Endothelial cell (in vitro differentiated cells): ENCODE data around the gene DHRSX. TPM values are rescaled to one million over a fixed set of nuclear protein-coding genes. Genes with fewer than 3 reads are reported as not detected.
A peak's percentile ranks its signal among the peaks of the same experiment; 100 is the strongest.
"Not testable (repeated sequence)": the region's sequence is repeated elsewhere in the genome, so short reads cannot be mapped to it uniquely, and the experiment has no call there.

Experiments
- DNase-seq: peaks from one replicate; pipeline ENCODE4 v3.0.0; 2021; ENCODE audit warnings: low spot score
- H3K27ac Mint-ChIP-seq: one replicate; pipeline ENCODE4 v1.8.0; 2021; ENCODE audit warnings: mixed read lengths, inconsistent platforms; ENCODE audit not compliant: unreplicated experiment
- H3K27me3 Mint-ChIP-seq: one replicate; pipeline ENCODE4 v1.8.0; 2021; ENCODE audit warnings: mild to moderate bottlenecking, moderate library complexity, mixed read lengths, inconsistent platforms; ENCODE audit not compliant: unreplicated experiment
- H3K36me3 Mint-ChIP-seq: one replicate; pipeline ENCODE4 v1.8.0; 2021; ENCODE audit warnings: mild to moderate bottlenecking, low read depth, mixed read lengths, inconsistent platforms; ENCODE audit not compliant: unreplicated experiment
- H3K4me1 Mint-ChIP-seq: one replicate; pipeline ENCODE4 v1.8.0; 2021; ENCODE audit warnings: mild to moderate bottlenecking, mixed read lengths, inconsistent platforms; ENCODE audit not compliant: unreplicated experiment
- H3K4me3 Mint-ChIP-seq: one replicate; pipeline ENCODE4 v1.8.0; 2021; ENCODE audit warnings: mild to moderate bottlenecking, mixed read lengths, inconsistent platforms; ENCODE audit not compliant: unreplicated experiment
- H3K9me3 Mint-ChIP-seq: one replicate; pipeline ENCODE4 v1.8.0; 2021; ENCODE audit warnings: mixed read lengths, inconsistent platforms; ENCODE audit not compliant: unreplicated experiment
- CTCF ChIP-seq: fragments of 200-600 bp; sonication (generic); IDR thresholded peaks from one replicate; pipeline ENCODE4 v1.5.0; 2021; ENCODE audit warnings: antibody characterized with exemption; ENCODE audit not compliant: unreplicated experiment
- total RNA-seq: library from RNA; stranded (reverse); fragmentation: NEBNext Ultra II Directional; extraction: Animal tissue kit (Norgen Biotek cat#: 25700); gene quantifications from one replicate; pipeline ENCODE4 v1.2.1, GENCODE V29; 2021; ENCODE audit not compliant: unreplicated experiment

Gene DHRSX
- total RNA-seq, 1 donor from 2014 or later: 22.2 TPM

GRCh38 chrX:2485789-2486345, 14.9 kb downstream of the DHRSX start:
- no peak for DNase-seq
- H3K27me3 Mint-ChIP-seq: peaks cover 8% of the 10 kb centered on the region
- H3K27ac Mint-ChIP-seq: no peak overlapping the region
- TF ChIP-seq CTCF: no peak
- no peaks in the 10 kb centered on the region for H3K9me3 Mint-ChIP-seq
- peak overlapping the region; percentile 72 for H3K4me3 Mint-ChIP-seq
- peaks cover 10% of the 10 kb centered on the region for H3K4me1 Mint-ChIP-seq
- H3K36me3 Mint-ChIP-seq: peaks cover 50% of the 10 kb centered on the region

DNA sequence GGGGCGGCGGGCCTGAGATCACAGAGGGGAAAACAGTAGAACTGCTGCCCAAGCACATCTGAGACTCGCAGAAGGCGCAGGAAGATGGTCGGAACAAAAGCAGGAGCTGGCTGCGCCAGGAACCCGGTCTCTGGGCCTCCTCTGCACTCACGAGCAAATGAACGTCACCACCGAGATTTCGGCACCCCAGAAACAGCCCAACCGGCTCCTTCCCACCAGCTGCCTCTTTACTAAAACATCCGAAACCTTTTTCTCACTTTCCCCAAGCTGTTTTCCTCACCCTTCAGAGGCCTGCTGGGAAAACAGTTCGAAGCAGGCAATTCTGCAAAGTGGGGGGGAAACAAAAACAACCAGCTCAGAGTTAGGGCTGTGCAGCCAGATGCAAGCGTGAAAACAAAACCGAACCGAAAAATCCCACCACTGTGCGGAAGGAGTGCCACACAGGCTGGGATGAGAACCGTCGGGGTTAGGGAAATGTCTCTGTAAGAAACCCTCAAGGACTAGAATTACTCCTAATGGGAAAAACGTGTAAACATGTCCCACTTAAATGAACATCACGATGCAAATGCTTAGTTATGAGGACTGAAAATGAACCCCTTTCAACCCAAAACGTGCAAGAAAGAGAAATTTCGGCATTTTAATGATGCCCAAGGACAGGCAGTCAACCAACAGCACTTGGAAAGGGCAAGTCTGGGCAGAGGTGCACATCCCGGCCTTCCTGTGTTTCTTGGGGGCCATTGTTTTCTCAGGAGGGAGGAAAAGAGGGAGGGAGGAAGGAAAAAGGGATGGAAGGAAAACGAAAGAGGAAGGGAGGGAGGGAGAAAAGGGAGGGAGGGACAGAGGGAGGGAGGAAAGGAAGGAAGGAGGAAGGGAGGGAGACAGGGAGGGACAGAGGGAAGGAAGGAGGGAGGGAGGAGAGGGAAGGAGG, 15.8 kb downstream of the DHRSX start:
- Mint-ChIP-seq H3K36me3 (peaks cover 47% of the 10 kb centered on the region), H3K4me3 (peak overlapping the region; percentile 74), H3K27me3 (peaks cover 5% of the 10 kb centered on the region), H3K27ac (no peak overlapping the region), H3K9me3 (no peaks in the 10 kb centered on the region), H3K4me1 (peaks cover 10% of the 10 kb centered on the region)
- TF ChIP-seq CTCF: no peak
- no peak for DNase-seq

DNA sequence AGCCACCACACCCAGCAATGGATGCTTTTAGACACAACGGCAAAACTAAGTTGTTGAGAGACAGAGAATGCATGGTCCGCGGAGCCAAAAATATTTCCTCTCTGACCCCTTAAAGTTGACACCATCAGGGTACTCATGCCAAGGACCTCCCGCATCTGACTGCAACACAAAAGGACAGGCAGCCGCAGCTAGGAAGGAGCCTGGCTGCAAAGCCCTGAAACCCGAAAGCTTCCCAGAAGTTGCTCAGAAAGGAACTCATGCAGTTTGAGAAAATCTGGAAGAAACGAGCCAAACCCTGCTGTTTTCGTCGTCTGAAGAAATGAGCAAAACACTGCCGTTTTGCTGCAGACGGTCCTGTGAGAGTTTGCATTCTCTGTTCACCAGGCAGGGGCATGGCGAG, 16.5 kb downstream of the DHRSX start:
- H3K27me3 Mint-ChIP-seq: peaks cover 5% of the 10 kb centered on the region
- H3K9me3 Mint-ChIP-seq: no peaks in the 10 kb centered on the region
- DNase-seq: no peak
- H3K4me3 Mint-ChIP-seq: no peak overlapping the region
- peaks cover 45% of the 10 kb centered on the region for H3K36me3 Mint-ChIP-seq
- peaks cover 10% of the 10 kb centered on the region for H3K4me1 Mint-ChIP-seq
- no peak overlapping the region for H3K27ac Mint-ChIP-seq
- no peak for TF ChIP-seq CTCF

- Mint-ChIP-seq H3K27ac (no peak overlapping the region), H3K9me3 (no peaks in the 10 kb centered on the region), H3K4me3 (no peak overlapping the region), H3K36me3 (peaks cover 45% of the 10 kb centered on the region), H3K4me1 (peaks cover 10% of the 10 kb centered on the region), H3K27me3 (peaks cover 5% of the 10 kb centered on the region)
- DNase-seq: no peak
- TF ChIP-seq CTCF: no peak
These were observed 17.2 kb downstream of the DHRSX start for GRCh38 chrX:2483398-2484060.

DNA sequence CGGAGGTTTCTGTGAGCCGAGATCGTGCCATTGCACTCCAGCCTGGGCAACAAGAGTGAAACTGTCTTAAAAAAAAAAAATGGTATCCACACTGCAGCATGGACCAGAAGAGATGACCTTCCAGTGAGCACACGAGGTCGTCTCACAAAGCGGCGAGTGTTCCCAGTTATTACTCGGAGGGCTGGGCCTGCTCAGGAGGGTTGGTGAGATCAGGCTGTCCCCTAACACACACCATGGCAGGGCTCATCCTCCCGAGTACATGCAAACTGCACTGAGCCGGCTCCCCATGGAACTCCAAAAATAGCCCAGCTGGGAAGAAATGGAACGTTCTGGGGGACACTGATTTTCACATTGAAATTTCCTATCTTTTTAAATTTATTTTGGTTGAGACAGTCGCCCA, 19.2 kb downstream of the DHRSX start:
- Mint-ChIP-seq H3K36me3 (peaks cover 33% of the 10 kb centered on the region), H3K4me1 (peaks cover 10% of the 10 kb centered on the region)
- H3K27me3 Mint-ChIP-seq, H3K9me3 Mint-ChIP-seq, DNase-seq, H3K4me3 Mint-ChIP-seq, H3K27ac Mint-ChIP-seq: not testable (repeated sequence)

DNA sequence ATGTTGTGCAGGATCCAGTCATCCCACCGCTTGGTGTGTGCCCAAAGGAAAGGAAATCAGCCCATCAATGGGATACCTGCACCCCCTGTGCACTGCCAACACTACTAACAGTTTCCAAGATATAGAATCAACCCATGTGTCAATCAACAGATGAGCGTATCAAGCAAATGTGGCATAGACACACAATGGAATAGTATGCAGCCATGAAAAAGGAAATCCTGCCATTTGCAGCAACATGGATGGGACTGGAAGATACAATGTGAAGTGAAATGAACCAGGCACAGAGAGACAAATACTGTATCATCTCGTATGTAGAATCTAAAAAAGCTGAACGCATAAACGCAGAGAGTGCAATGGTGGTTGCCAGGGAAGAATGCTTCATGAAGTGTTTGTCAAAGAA, 20.8 kb downstream of the DHRSX start:
- DNase-seq, H3K9me3 Mint-ChIP-seq, H3K27ac Mint-ChIP-seq, H3K27me3 Mint-ChIP-seq, H3K4me3 Mint-ChIP-seq, H3K4me1 Mint-ChIP-seq: not testable (repeated sequence)
- peaks cover 23% of the 10 kb centered on the region for H3K36me3 Mint-ChIP-seq
